ENCODE results near the gene UACA.

GRCh38 chr15:70781236-70781635 lies 17.9 kb upstream of the UACA start:
- no peak for TF ChIP-seq CTCF (IDR thresholded peaks at IDR 0.05; ENCODE audit: low read depth, low read length)
- no peak for TF ChIP-seq MYC (IDR thresholded peaks at IDR 0.05; ENCODE audit: low read depth, low read length)
- TF ChIP-seq POLR2A (IDR thresholded peaks at IDR 0.05; ENCODE audit: extremely low read depth, insufficient read length), result no peak

All from NB4 (cell line).